Measurements from ENCODE around the gene SLC22A23.

The SLC22A23 gene

GRCh38 chr6:3280866-3281465, 175.9 kb downstream of the SLC22A23 start:
- DNase-seq = no peak

GRCh38 chr6:3280091-3280490, 176.8 kb downstream of the SLC22A23 start:
- no peak for DNase-seq

- DNase-seq = no peak
Measured at GRCh38 chr6:3278691-3279090, 178.2 kb downstream of the SLC22A23 start.

- no peak for DNase-seq
Measured at GRCh38 chr6:3277851-3278416, 178.9 kb downstream of the SLC22A23 start.

- no peak for DNase-seq
Measured at GRCh38 chr6:3277251-3277650, 179.6 kb downstream of the SLC22A23 start.

GRCh38 chr6:3276174-3277167, 180.4 kb downstream of the SLC22A23 start:
- DNase-seq = no peak

GRCh38 chr6:3273707-3274521, 182.9 kb downstream of the SLC22A23 start:
- DNase-seq = no peak

GRCh38 chr6:3272911-3273547, 183.8 kb downstream of the SLC22A23 start:
- no peak for DNase-seq

GRCh38 chr6:3271756-3272155, 185.1 kb downstream of the SLC22A23 start:
- no peak for DNase-seq

- no peak for DNase-seq
Measured at GRCh38 chr6:3270258-3270657, 186.6 kb downstream of the SLC22A23 start.

GRCh38 chr6:3269281-3269975, 187.4 kb downstream of the SLC22A23 start:
- no peak for DNase-seq

GRCh38 chr6:3268680-3269079, 188.2 kb downstream of the SLC22A23 start:
- DNase-seq = no peak

GRCh38 chr6:3267162-3267561, 189.7 kb downstream of the SLC22A23 start:
- DNase-seq = no peak

GRCh38 chr6:3266170-3266569, 190.7 kb downstream of the SLC22A23 start:
- no peak for DNase-seq

- no peak for DNase-seq
Measured at GRCh38 chr6:3265671-3266070, 191.2 kb downstream of the SLC22A23 start.

- DNase-seq = no peak
Measured at GRCh38 chr6:3264356-3264755, 192.5 kb downstream of the SLC22A23 start.

GRCh38 chr6:3263096-3263495, 193.8 kb downstream of the SLC22A23 start:
- no peak for DNase-seq

- DNase-seq = no peak
Measured at GRCh38 chr6:3261921-3262320, 194.9 kb downstream of the SLC22A23 start.

GRCh38 chr6:3261518-3261820, 195.4 kb downstream of the SLC22A23 start:
- DNase-seq = no peak

- no peak for DNase-seq
Measured at GRCh38 chr6:3260772-3261517, 195.9 kb downstream of the SLC22A23 start.

- no peak for DNase-seq
Measured at GRCh38 chr6:3260296-3260695, 196.6 kb downstream of the SLC22A23 start.
